WTC11 (cell line): ENCODE measurements around the gene PRKD1. TPM values are rescaled to one million over a fixed set of nuclear protein-coding genes. Genes with fewer than 3 reads are reported as not detected.

ENCODE experiments used
- ATAC-seq: fragments of 200-7000 bp; cut with Tn5 transposase; 2 replicates; pipeline ENCODE4 v1.10.0; 2021; ENCODE audit warnings: mild to moderate bottlenecking, moderate library complexity
- CTCF ChIA-PET: fragments of 300-600 bp; sonication (Branson Sonifier 250); formaldehyde crosslinking; loops from one replicate; lab custom pipeline; 2021; ENCODE audit warnings: antibody characterized with exemption; lab: Charles Lee
- POLR2A ChIA-PET: fragments of 350-600 bp; sonication (Branson Sonifier 250); formaldehyde crosslinking; loops from one replicate; lab custom pipeline; 2021; ENCODE audit warnings: antibody characterized with exemption; lab: Charles Lee
- DNase-seq: peaks from one replicate; pipeline ENCODE4 v3.0.0; 2021; ENCODE audit warnings: low spot score
- H3K27ac Mint-ChIP-seq: 2 replicates; pipeline ENCODE4 v1.8.0; 2021; ENCODE audit warnings: mixed read lengths
- H3K27me3 Mint-ChIP-seq: 2 replicates; pipeline ENCODE4 v1.8.0; 2021; ENCODE audit warnings: low read depth, mild to moderate bottlenecking, moderate library complexity, mixed read lengths
- H3K36me3 Mint-ChIP-seq: 2 replicates; pipeline ENCODE4 v1.8.0; 2021; ENCODE audit warnings: mixed read lengths
- H3K4me1 Mint-ChIP-seq: 2 replicates; pipeline ENCODE4 v1.8.0; 2022; ENCODE audit warnings: mixed read lengths
- H3K4me3 Mint-ChIP-seq: 2 replicates; pipeline ENCODE4 v1.8.0; 2021; ENCODE audit warnings: mild to moderate bottlenecking, moderate library complexity, mixed read lengths
- H3K9me3 Mint-ChIP-seq: 2 replicates; pipeline ENCODE4 v1.8.0; 2021; ENCODE audit warnings: mixed read lengths
- CREM ChIP-seq: sonication (generic); formaldehyde crosslinking; IDR thresholded peaks from 2 replicates; pipeline ENCODE4 v1.8.1; 2022; ENCODE audit warnings: mild to moderate bottlenecking, missing genetic modification reagents, moderate library complexity
- GRHL2 ChIP-seq: fragments of 250-450 bp; sonication (Bioruptor Pico); IDR thresholded peaks from 2 replicates; pipeline ENCODE4 v1.8.0; 2022; ENCODE audit warnings: mild to moderate bottlenecking, moderate library complexity; ENCODE audit not compliant: insufficient replicate concordance, severe bottlenecking
- JUN ChIP-seq: sonication (generic); formaldehyde crosslinking; IDR thresholded peaks from 2 replicates; pipeline ENCODE4 v1.8.0; 2023; ENCODE audit warnings: mild to moderate bottlenecking, missing genetic modification reagents
- KAT7 ChIP-seq: sonication (generic); formaldehyde crosslinking; IDR thresholded peaks from 2 replicates; pipeline ENCODE4 v1.8.1; 2023; ENCODE audit warnings: missing genetic modification reagents, mild to moderate bottlenecking, borderline replicate concordance
- NR3C1 ChIP-seq: sonication (generic); formaldehyde crosslinking; conservative IDR thresholded peaks from 2 replicates; pipeline ENCODE4 v1.8.1; 2023; ENCODE audit warnings: low read depth, mild to moderate bottlenecking, missing genetic modification reagents
- PRRX2 ChIP-seq: fragments of 250-450 bp; sonication (Bioruptor Pico); IDR thresholded peaks from 2 replicates; pipeline ENCODE4 v1.8.0; 2021; ENCODE audit warnings: mild to moderate bottlenecking
- TP53 ChIP-seq: sonication (generic); formaldehyde crosslinking; IDR thresholded peaks from 2 replicates; pipeline ENCODE4 v1.8.1; 2023; ENCODE audit warnings: mild to moderate bottlenecking, missing genetic modification reagents
- ZBTB21 ChIP-seq: sonication (generic); formaldehyde crosslinking; IDR thresholded peaks from 2 replicates; pipeline ENCODE4 v1.8.1; 2023; ENCODE audit warnings: mild to moderate bottlenecking, missing genetic modification reagents, borderline replicate concordance
- ZNF232 ChIP-seq: sonication (generic); formaldehyde crosslinking; IDR thresholded peaks from 2 replicates; pipeline ENCODE4 v1.8.0; 2022; ENCODE audit warnings: mild to moderate bottlenecking, missing genetic modification reagents
- ZNF396 ChIP-seq: fragments of 250-450 bp; sonication (Bioruptor Pico); IDR thresholded peaks from 2 replicates; pipeline ENCODE4 v1.8.0; 2021; ENCODE audit warnings: mild to moderate bottlenecking, moderate library complexity, borderline replicate concordance
- ZNF416 ChIP-seq: fragments of 250-450 bp; sonication (Bioruptor Pico); IDR thresholded peaks from 2 replicates; pipeline ENCODE4 v1.9.0; 2021; ENCODE audit warnings: mild to moderate bottlenecking, inconsistent platforms
- ZNF671 ChIP-seq: fragments of 250-450 bp; sonication (Bioruptor Pico); IDR thresholded peaks from 2 replicates; pipeline ENCODE4 v1.8.0; 2021; ENCODE audit warnings: mild to moderate bottlenecking
- total RNA-seq: library from RNA; stranded (reverse); gene quantifications from 3 replicates; pipeline ENCODE4 v1.2.3, GENCODE V29; 2021
- TF ChIP-seq, protein P1 (sequence below): sonication (generic); formaldehyde crosslinking; IDR thresholded peaks from 2 replicates; pipeline ENCODE4 v1.8.0; 2022; ENCODE audit warnings: missing genetic modification reagents
- TF ChIP-seq, protein P2 (sequence below): sonication (generic); formaldehyde crosslinking; conservative IDR thresholded peaks from 2 replicates; pipeline ENCODE4 v1.8.1; 2022; ENCODE audit warnings: mild to moderate bottlenecking, missing genetic modification reagents
- TF ChIP-seq, protein P3 (sequence below): sonication (generic); formaldehyde crosslinking; IDR thresholded peaks from 2 replicates; pipeline ENCODE4 v1.8.0; 2023; ENCODE audit warnings: mild to moderate bottlenecking, missing genetic modification reagents
- TF ChIP-seq, protein P4 (sequence below): sonication (generic); formaldehyde crosslinking; IDR thresholded peaks from 2 replicates; pipeline ENCODE4 v1.8.0; 2023; ENCODE audit warnings: missing genetic modification reagents
- TF ChIP-seq, protein P5 (sequence below): fragments of 250-450 bp; sonication (Bioruptor Pico); IDR thresholded peaks from 2 replicates; pipeline ENCODE4 v1.9.0; 2021; ENCODE audit warnings: moderate library complexity, mild to moderate bottlenecking, inconsistent platforms, borderline replicate concordance
- TF ChIP-seq, protein P6 (sequence below): sonication (generic); formaldehyde crosslinking; IDR thresholded peaks from 2 replicates; pipeline ENCODE4 v1.8.0; 2022; ENCODE audit warnings: mild to moderate bottlenecking, missing genetic modification reagents
- TF ChIP-seq, protein P7 (sequence below): sonication (generic); formaldehyde crosslinking; IDR thresholded peaks from 2 replicates; pipeline ENCODE4 v1.8.0; 2022; ENCODE audit warnings: mild to moderate bottlenecking, missing genetic modification reagents

PRKD1 gene
- total RNA-seq, 1 experiment from 2014 or later, result 7.6 TPM

DNA sequence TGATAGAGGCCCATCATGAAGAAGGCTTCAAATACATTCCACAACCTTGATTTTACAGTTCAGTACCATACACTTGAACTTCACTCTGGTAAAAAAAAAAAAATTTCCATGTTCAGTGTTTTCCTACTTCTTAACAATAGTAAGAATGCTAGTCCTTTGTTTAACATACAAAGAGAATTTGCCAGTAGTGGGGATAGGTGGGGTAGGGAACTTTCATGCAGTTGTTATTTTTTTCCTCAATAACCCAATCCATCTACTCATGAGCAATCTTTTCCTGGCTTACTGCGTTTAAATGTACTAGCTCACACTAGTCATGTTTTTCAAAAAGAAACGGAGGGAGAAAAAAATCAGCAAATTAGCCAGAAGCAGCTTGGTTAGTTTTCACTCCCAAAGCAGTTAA, 206.1 kb downstream of the PRKD1 start:
- Mint-ChIP-seq H3K27me3 (no peaks in the 10 kb centered on the region), H3K4me1 (peaks cover 44% of the 10 kb centered on the region), H3K27ac (peak overlapping the region; percentile 33; the same call in 1 of the 2 replicates), H3K36me3 (no peaks in the 10 kb centered on the region), H3K9me3 (no peaks in the 10 kb centered on the region), H3K4me3 (no peak overlapping the region)
- DNase-seq (no peak), ATAC-seq (no peak)
- no peak for TF ChIP-seq ZNF232
- TF ChIP-seq GRHL2 (CRISPR knock-in tag), result no peak
- POLR2A ChIA-PET, result interaction anchor here (0.7 kb wide), 1 partner anchor 792 kb away, joined by 3 read pairs; no protein-coding TSS in a partner anchor
- CTCF ChIA-PET, result no interaction called here

DNA sequence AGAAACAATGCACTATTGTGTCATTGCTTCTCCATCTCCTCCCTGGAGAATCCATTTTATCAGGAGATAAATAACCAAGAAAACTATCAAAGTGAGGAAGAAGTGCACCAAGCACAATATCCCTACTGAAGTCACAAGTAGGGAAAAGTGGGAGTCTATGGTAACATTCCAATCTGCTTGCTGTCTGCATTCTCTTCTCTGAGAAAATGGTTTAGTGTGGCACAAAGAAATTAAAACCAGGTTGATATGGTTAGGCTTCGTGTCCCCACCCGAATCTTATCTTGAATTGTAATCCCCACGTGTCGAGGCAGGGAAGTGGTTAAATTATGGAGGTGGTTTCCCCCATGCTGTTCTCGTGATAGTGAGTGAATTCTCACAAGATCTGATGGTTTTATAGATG, 209.7 kb downstream of the PRKD1 start:
- DNase-seq (no peak), ATAC-seq (no peak)
- H3K4me3 Mint-ChIP-seq, result no peak overlapping the region
- CTCF ChIA-PET, result no interaction called here
- H3K27ac Mint-ChIP-seq, result no peak overlapping the region
- peaks cover 27% of the 10 kb centered on the region for H3K4me1 Mint-ChIP-seq
- peaks cover 3% of the 10 kb centered on the region; the same call in 1 of the 2 replicates for H3K36me3 Mint-ChIP-seq
- POLR2A ChIA-PET, result no interaction called here
- peaks cover 7% of the 10 kb centered on the region for H3K9me3 Mint-ChIP-seq
- TF ChIP-seq ZNF416 (CRISPR knock-in tag) (no peak), TP53 (CRISPR knock-in tag) (no peak), ZNF396 (CRISPR knock-in tag) (no peak), KAT7 (CRISPR knock-in tag) (no peak), PRRX2 (CRISPR knock-in tag) (no peak), ZBTB21 (CRISPR knock-in tag) (no peak), JUN (CRISPR knock-in tag) (no peak), CREM (CRISPR knock-in tag) (no peak), NR3C1 (CRISPR knock-in tag) (no peak), ZNF671 (CRISPR knock-in tag) (no peak)
- TF ChIP-seq, protein P1, sequence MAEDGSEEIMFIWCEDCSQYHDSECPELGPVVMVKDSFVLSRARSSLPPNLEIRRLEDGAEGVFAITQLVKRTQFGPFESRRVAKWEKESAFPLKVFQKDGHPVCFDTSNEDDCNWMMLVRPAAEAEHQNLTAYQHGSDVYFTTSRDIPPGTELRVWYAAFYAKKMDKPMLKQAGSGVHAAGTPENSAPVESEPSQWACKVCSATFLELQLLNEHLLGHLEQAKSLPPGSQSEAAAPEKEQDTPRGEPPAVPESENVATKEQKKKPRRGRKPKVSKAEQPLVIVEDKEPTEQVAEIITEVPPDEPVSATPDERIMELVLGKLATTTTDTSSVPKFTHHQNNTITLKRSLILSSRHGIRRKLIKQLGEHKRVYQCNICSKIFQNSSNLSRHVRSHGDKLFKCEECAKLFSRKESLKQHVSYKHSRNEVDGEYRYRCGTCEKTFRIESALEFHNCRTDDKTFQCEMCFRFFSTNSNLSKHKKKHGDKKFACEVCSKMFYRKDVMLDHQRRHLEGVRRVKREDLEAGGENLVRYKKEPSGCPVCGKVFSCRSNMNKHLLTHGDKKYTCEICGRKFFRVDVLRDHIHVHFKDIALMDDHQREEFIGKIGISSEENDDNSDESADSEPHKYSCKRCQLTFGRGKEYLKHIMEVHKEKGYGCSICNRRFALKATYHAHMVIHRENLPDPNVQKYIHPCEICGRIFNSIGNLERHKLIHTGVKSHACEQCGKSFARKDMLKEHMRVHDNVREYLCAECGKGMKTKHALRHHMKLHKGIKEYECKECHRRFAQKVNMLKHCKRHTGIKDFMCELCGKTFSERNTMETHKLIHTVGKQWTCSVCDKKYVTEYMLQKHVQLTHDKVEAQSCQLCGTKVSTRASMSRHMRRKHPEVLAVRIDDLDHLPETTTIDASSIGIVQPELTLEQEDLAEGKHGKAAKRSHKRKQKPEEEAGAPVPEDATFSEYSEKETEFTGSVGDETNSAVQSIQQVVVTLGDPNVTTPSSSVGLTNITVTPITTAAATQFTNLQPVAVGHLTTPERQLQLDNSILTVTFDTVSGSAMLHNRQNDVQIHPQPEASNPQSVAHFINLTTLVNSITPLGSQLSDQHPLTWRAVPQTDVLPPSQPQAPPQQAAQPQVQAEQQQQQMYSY (CRISPR knock-in tag), result no peak
- TF ChIP-seq, protein P2, sequence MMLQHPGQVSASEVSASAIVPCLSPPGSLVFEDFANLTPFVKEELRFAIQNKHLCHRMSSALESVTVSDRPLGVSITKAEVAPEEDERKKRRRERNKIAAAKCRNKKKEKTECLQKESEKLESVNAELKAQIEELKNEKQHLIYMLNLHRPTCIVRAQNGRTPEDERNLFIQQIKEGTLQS (CRISPR knock-in tag), result no peak
- TF ChIP-seq, protein P3, sequence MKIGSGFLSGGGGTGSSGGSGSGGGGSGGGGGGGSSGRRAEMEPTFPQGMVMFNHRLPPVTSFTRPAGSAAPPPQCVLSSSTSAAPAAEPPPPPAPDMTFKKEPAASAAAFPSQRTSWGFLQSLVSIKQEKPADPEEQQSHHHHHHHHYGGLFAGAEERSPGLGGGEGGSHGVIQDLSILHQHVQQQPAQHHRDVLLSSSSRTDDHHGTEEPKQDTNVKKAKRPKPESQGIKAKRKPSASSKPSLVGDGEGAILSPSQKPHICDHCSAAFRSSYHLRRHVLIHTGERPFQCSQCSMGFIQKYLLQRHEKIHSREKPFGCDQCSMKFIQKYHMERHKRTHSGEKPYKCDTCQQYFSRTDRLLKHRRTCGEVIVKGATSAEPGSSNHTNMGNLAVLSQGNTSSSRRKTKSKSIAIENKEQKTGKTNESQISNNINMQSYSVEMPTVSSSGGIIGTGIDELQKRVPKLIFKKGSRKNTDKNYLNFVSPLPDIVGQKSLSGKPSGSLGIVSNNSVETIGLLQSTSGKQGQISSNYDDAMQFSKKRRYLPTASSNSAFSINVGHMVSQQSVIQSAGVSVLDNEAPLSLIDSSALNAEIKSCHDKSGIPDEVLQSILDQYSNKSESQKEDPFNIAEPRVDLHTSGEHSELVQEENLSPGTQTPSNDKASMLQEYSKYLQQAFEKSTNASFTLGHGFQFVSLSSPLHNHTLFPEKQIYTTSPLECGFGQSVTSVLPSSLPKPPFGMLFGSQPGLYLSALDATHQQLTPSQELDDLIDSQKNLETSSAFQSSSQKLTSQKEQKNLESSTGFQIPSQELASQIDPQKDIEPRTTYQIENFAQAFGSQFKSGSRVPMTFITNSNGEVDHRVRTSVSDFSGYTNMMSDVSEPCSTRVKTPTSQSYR (CRISPR knock-in tag), result no peak
- TF ChIP-seq, protein P4, sequence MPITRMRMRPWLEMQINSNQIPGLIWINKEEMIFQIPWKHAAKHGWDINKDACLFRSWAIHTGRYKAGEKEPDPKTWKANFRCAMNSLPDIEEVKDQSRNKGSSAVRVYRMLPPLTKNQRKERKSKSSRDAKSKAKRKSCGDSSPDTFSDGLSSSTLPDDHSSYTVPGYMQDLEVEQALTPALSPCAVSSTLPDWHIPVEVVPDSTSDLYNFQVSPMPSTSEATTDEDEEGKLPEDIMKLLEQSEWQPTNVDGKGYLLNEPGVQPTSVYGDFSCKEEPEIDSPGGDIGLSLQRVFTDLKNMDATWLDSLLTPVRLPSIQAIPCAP (CRISPR knock-in tag), result no peak
- TF ChIP-seq, protein P5, sequence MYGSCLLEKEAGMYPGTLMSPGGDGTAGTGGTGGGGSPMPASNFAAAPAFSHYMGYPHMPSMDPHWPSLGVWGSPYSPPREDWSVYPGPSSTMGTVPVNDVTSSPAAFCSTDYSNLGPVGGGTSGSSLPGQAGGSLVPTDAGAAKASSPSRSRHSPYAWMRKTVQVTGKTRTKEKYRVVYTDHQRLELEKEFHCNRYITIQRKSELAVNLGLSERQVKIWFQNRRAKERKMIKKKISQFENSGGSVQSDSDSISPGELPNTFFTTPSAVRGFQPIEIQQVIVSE (CRISPR knock-in tag), result no peak
- TF ChIP-seq, protein P6, sequence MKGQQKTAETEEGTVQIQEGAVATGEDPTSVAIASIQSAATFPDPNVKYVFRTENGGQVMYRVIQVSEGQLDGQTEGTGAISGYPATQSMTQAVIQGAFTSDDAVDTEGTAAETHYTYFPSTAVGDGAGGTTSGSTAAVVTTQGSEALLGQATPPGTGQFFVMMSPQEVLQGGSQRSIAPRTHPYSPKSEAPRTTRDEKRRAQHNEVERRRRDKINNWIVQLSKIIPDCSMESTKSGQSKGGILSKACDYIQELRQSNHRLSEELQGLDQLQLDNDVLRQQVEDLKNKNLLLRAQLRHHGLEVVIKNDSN (CRISPR knock-in tag), result no peak
- TF ChIP-seq, protein P7, sequence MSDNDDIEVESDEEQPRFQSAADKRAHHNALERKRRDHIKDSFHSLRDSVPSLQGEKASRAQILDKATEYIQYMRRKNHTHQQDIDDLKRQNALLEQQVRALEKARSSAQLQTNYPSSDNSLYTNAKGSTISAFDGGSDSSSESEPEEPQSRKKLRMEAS (CRISPR knock-in tag), result no peak
- H3K27me3 Mint-ChIP-seq, result no peaks in the 10 kb centered on the region
